Hepatic stellate cell (primary cell): ENCODE measurements around the gene TTI1.

Experiments
- DNase-seq: peaks from one replicate; pipeline ENCODE4 v3.0.0; 2011; ENCODE audit warnings: low spot score

The TTI1 gene

GRCh38 chr20:37937686-37938085 is 95.6 kb downstream of the TTI1 start:
- DNase-seq, result no peak

DNA sequence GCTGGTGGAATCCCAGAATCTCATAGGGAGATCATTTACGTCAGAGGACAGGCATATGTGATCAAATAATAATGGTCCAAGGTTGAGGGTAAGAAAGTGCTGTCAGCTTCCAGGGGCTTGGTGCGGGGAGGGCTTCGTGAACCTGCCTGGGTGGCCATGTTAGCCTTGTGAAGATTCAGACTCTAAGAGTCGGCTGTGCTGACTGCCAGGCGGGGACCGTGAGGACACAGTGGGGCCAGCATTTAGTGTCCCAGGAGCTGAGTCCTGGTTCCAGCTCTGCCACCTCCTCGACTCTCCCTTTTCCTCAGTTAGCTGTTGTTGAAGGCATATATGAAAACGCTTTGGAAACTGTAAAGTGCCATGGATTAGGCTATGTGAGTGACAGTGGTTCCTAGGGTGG is 96.8 kb downstream of the TTI1 start:
- DNase-seq, result no peak

DNA sequence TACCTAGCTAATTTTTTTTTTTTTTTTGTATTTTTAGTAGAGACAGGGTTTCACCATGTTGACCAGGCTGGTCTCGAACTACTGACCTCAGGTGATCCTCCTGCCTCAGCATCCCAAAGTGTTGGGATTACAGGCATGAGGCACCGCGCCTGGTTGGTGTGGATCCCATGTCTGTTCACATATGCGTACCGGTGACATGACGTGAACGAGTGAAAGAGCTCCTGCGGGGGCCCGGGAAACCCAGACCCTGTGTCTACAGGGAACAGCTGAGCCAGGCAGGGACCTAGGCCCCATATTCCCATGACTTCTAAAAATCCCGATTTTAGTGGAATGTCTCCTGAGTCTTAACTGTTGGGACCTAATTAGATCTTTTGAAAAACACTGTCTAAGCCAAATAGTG is 97.2 kb downstream of the TTI1 start:
- no peak for DNase-seq

DNA sequence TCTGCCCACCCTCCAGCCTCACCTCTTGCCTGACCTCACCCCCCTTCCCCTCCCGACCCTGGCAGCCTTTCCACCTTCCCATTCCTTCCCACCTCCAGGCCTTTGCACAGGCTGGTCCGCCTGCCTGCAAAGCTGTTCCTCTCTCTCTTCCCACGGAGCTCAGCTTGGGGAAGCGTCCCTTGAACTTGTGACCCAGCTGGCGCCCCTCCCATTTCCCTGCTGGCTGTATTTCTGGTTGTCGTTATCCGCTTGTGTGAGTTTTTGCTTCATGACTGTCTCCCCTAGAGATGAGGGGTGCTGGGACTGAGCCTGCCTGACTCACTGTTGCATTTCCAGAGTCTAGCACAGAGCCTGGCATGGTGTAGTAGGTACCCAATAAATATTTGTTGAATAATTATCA is 97.8 kb downstream of the TTI1 start:
- no peak for DNase-seq

GRCh38 chr20:37934634-37935375 is 98.5 kb downstream of the TTI1 start:
- DNase-seq, result no peak

DNA sequence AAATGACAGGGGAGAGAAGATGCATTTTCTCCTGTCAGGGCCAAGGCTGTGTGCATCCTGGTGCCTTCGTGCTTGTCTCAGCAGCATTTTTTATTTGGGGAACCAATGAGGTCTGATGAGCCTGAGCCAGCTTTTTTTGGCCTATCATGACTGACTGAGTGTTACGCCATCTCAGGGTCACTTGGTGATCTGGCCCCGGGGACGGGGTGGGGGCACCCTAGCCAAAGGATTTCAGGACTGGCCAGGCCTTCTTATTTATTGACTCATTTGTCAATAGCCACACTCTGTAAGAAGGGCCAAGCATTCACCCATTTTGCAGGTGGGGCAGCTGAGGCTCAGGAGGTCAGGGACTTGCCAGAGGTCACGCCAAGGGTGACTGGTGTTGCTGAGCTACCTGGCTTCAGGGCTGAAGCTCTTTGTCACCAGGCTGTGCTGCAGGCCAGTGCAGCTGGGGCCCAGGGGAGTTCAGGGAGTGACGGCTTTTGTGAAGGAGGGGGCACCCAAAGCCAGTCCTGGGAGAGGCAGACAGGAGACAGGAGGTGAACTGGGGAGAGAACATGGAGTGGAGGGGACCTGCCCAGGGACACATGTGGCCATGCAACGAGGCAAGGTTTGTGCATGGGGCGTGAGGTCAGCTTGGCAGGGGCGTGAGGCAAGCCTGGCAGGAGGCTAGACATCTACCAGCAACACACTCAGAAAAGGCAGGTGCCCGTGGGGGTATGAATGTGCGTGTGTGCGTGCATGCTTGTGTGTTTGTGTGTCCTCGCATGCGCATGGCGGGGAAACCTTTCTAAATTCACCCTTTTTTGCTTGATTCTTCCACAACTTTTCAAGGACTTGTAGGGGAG is 99.2 kb downstream of the TTI1 start:
- DNase-seq, result no peak
